Fibroblast of lung (primary cell): ENCODE data around the gene WDR48. TPM values are rescaled to one million over a fixed set of nuclear protein-coding genes. Genes with fewer than 3 reads are reported as not detected.
A peak's percentile ranks its signal among the peaks of the same experiment; 100 is the strongest.

Source experiments
- DNase-seq, 2 donors: peaks; one replicate each; pipeline versions ENCODE4 v3.0.0 to v3.0.0-alpha.2; 2010; ENCODE audit warnings: low read depth in 2 of 2
- H2AFZ ChIP-seq: 2 replicates; pipeline ENCODE4 v1.5.1; 2012; ENCODE audit warnings: low read length, control low read depth, inconsistent platforms
- H3K27ac ChIP-seq: 2 replicates; pipeline ENCODE4 v1.5.1; 2011; ENCODE audit warnings: low read length, control low read depth; ENCODE audit not compliant: insufficient read depth
- H3K27me3 ChIP-seq: 2 replicates; pipeline ENCODE4 v1.5.1; 2011; ENCODE audit warnings: mild to moderate bottlenecking, low read length; ENCODE audit not compliant: control insufficient read depth, insufficient read depth
- H3K36me3 ChIP-seq: 2 replicates; pipeline ENCODE4 v1.5.1; 2011; ENCODE audit warnings: low read length; ENCODE audit not compliant: control insufficient read depth, insufficient read depth
- H3K4me1 ChIP-seq: 2 replicates; pipeline ENCODE4 v1.5.1; 2011; ENCODE audit warnings: low read length; ENCODE audit not compliant: control insufficient read depth, insufficient read depth; ENCODE audit errors: extremely low read depth
- H3K4me2 ChIP-seq: 2 replicates; pipeline ENCODE4 v1.5.1; 2011; ENCODE audit warnings: low read length, control low read depth; ENCODE audit not compliant: insufficient read depth; ENCODE audit errors: extremely low read depth
- H3K4me3 ChIP-seq, 4 experiments: fragments of 200-600 bp in 1 of 4; sonication (generic) in 1 of 4; replicated peaks in 1 of 4; 2 replicates each; pipeline ENCODE4 v1.5.1; 2011 to 2016; ENCODE audit warnings: low read length in 4 of 4, low read depth in 3 of 4, mild to moderate bottlenecking in 3 of 4, control low read depth in 2 of 4, inconsistent platforms in 1 of 4, mixed read lengths in 1 of 4; ENCODE audit not compliant: insufficient read depth in 1 of 4; ENCODE audit errors: control extremely low read depth in 1 of 4
- H3K79me2 ChIP-seq: 2 replicates; pipeline ENCODE4 v1.5.1; 2012; ENCODE audit warnings: mild to moderate bottlenecking, low read length, inconsistent platforms; ENCODE audit not compliant: control insufficient read depth, insufficient read depth
- H3K9ac ChIP-seq: 2 replicates; pipeline ENCODE4 v1.5.1; 2011; ENCODE audit warnings: mild to moderate bottlenecking, low read length, control low read depth; ENCODE audit not compliant: insufficient read depth
- H3K9me3 ChIP-seq: 2 replicates; pipeline ENCODE4 v1.5.1; 2012; ENCODE audit warnings: low read depth, low read length; ENCODE audit not compliant: control insufficient read depth, insufficient read depth
- H4K20me1 ChIP-seq: 2 replicates; pipeline ENCODE4 v1.5.1; 2011; ENCODE audit warnings: low read length; ENCODE audit not compliant: control insufficient read depth, insufficient read depth; ENCODE audit errors: extremely low read depth
- EZH2 ChIP-seq: IDR thresholded peaks from 2 replicates; pipeline ENCODE4 v1.5.1; 2012; ENCODE audit warnings: low read length, control low read depth, mild to moderate bottlenecking; ENCODE audit errors: missing control alignments
- polyA plus RNA-seq, 2 donors: library from polyadenylated mRNA; depleted of rRNA in 1 of 2; stranded (reverse) in 1 of 2; unstranded in 1 of 2; fragments of >200 nt; gene quantifications; 2 replicates each; pipeline ENCODE4 v1.2.1, GENCODE V29; 2011 to 2012; ENCODE audit warnings: missing spikeins in 1 of 2
- total RNA-seq: library from RNA; depleted of rRNA; stranded (reverse); fragments of >200 nt; gene quantifications from 2 replicates; pipeline ENCODE4 v1.2.1, GENCODE V29; 2014
- TF ChIP-seq, protein P1 (sequence below), 2 donors: IDR thresholded peaks in 1 of 2; conservative IDR thresholded peaks in 1 of 2; 1 replicate in 1 of 2; 2 replicates in 1 of 2; pipeline ENCODE4 v1.5.1; 2011 to 2012; ENCODE audit warnings: low read length in 2 of 2, control low read depth in 1 of 2, inconsistent platforms in 1 of 2, low read depth in 1 of 2, mild to moderate bottlenecking in 1 of 2

Gene WDR48
- total and polyA plus RNA-seq, 2 donors (not counting 1 experiment from before 2014, with no cell fraction given): 35.1 to 44.9 TPM

DNA sequence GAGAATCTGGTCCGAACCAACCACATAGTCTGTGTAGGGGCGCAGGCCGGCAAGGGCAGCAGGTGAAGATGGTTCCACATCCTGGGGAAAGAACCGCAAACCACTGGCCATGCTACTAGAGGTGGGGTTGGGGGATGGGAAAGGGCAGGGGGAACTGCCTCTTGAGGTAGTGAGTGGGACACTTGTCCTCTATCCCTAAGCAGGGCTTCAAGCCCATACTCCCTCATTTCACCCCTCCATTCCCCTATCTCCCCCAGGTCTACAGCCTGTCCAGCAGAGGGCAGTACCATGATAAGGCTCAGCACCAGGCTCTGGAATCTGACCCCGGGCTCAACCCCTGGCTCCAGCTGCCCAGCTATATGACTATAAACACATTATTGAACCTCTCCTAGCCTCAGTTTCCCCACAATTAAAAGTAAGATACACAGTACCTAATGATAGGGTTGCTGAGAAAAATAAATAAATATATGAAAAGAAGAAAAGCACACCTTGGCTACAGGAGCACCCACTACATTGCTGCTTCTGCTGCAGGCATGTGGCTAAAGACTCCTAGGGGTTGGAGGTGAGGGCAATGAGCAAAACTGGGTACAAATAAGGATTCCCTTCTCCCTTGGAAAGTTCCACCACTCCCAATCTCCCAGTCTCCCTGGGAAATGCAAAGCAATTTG lies 49.3 kb downstream of the WDR48 start:
- H4K20me1 ChIP-seq: no peaks in the 10 kb centered on the region
- peak; percentile 6 to 37 for DNase-seq

DNA sequence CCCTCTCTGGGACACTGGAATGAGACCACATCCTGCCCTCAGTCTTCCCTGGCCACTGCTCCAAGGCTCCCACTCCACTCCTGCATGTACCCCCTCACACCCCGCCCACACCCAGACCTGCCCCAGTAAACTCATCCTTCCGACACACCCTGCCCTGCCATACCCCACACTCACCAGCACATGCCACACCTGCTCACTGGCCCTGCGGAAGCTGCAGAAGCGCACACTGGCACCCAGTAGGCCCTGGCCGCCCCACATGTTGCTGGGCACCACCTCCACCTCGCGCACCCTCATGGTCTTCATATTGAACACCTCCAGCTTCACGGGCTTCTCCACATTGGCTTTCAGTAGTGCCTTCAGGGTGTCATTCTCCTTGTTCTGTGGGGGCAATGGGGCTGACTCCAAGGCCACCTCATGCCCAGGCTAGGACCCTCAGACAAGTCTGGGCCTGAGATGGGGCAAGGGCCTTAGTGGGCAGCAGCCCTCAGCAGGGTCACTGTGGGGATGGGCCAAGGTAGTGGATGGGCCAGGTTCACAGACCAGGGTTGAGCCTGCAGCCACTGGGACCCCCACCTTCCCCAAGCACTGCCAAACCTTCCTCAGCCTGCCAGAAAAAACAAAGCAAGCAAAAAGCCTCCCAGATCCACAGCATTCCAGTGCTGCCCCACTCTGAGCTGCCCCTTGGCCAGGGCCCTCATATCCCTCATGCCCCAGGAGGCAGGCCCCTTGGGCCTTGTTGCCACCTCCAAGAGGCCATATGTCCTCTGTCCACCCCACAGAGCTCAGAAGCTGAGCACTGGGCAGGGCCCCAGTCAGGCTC lies 50.9 kb downstream of the WDR48 start:
- DNase-seq: no peak
- Histone ChIP-seq H2AFZ (no peak overlapping the region), H3K4me3 (no peak overlapping the region), H3K27me3 (no peaks in the 10 kb centered on the region), H3K4me1 (no peaks in the 10 kb centered on the region), H3K27ac (no peak overlapping the region), H3K79me2 (peaks cover 30% of the 10 kb centered on the region), H3K9ac (no peak overlapping the region), H3K36me3 (peaks cover 13% of the 10 kb centered on the region), H4K20me1 (no peaks in the 10 kb centered on the region), H3K4me2 (no peak overlapping the region), H3K9me3 (no peaks in the 10 kb centered on the region)
- TF ChIP-seq, protein P1, sequence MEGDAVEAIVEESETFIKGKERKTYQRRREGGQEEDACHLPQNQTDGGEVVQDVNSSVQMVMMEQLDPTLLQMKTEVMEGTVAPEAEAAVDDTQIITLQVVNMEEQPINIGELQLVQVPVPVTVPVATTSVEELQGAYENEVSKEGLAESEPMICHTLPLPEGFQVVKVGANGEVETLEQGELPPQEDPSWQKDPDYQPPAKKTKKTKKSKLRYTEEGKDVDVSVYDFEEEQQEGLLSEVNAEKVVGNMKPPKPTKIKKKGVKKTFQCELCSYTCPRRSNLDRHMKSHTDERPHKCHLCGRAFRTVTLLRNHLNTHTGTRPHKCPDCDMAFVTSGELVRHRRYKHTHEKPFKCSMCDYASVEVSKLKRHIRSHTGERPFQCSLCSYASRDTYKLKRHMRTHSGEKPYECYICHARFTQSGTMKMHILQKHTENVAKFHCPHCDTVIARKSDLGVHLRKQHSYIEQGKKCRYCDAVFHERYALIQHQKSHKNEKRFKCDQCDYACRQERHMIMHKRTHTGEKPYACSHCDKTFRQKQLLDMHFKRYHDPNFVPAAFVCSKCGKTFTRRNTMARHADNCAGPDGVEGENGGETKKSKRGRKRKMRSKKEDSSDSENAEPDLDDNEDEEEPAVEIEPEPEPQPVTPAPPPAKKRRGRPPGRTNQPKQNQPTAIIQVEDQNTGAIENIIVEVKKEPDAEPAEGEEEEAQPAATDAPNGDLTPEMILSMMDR (conservative IDR thresholded peaks at IDR 0.05 in 1 of 2, IDR thresholded peaks at IDR 0.05 in 1 of 2; ENCODE audit: low read depth in 1 of 2, low read length in 2 of 2): no peak
- TF ChIP-seq EZH2: no peak

More for the DNA sequence above, 49.3 kb downstream of the WDR48 start:
- no peak for TF ChIP-seq EZH2
- TF ChIP-seq, protein P1 (conservative IDR thresholded peaks at IDR 0.05 in 1 of 2, IDR thresholded peaks at IDR 0.05 in 1 of 2; ENCODE audit: low read depth in 1 of 2, low read length in 2 of 2): peak; percentile 58 to 68
- H3K4me1 ChIP-seq: no peaks in the 10 kb centered on the region
- no peak overlapping the region for H2AFZ ChIP-seq
- H3K4me2 ChIP-seq: no peak overlapping the region
- no peaks in the 10 kb centered on the region for H3K27me3 ChIP-seq
- H3K79me2 ChIP-seq: peaks cover 22% of the 10 kb centered on the region
- H3K36me3 ChIP-seq: peaks cover 15% of the 10 kb centered on the region
- H3K9ac ChIP-seq: no peak overlapping the region
- H3K27ac ChIP-seq: no peak overlapping the region
- H3K9me3 ChIP-seq: no peaks in the 10 kb centered on the region
- H3K4me3 ChIP-seq: no peak overlapping the region

DNA sequence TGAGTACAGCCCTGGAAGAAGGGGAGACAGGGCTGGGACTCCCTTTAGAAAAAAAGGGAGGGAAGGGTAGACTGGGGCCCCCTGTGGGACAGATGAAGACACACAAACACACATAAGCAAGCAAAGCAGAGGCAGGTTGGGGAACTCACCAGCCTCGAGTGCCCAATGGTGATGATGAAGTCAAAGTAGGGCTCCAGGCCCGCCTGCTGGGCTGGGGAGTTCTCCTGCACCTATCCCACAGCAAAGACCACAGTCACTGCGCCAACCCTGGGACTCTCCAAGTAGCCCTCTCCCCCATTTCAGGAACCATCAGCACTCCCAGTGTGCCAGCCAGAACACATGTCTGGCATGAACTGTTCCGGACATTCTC lies 51.5 kb downstream of the WDR48 start:
- H3K4me1 ChIP-seq: peaks cover 2% of the 10 kb centered on the region
- peaks cover 30% of the 10 kb centered on the region for H3K79me2 ChIP-seq
- no peak overlapping the region for H3K9ac ChIP-seq
- no peak overlapping the region for H3K4me3 ChIP-seq
- no peak for DNase-seq
- no peaks in the 10 kb centered on the region for H3K27me3 ChIP-seq
- TF ChIP-seq, protein P1 (conservative IDR thresholded peaks at IDR 0.05 in 1 of 2, IDR thresholded peaks at IDR 0.05 in 1 of 2; ENCODE audit: low read depth in 1 of 2, low read length in 2 of 2): no peak
- no peak for TF ChIP-seq EZH2
- H3K36me3 ChIP-seq: peaks cover 13% of the 10 kb centered on the region
- H3K27ac ChIP-seq: no peak overlapping the region
- H3K9me3 ChIP-seq: no peaks in the 10 kb centered on the region
- H3K4me2 ChIP-seq: no peak overlapping the region
- no peaks in the 10 kb centered on the region for H4K20me1 ChIP-seq
- no peak overlapping the region for H2AFZ ChIP-seq
